GM23248 (cell line): ENCODE data around the gene RBPJ. TPM values are rescaled to one million over a fixed set of nuclear protein-coding genes. Genes with fewer than 3 reads are reported as not detected.

ENCODE experiments used
- DNase-seq: peaks from one replicate; pipeline ENCODE4 v3.0.0-alpha.2; 2015
- H2AFZ ChIP-seq: fragments of 200-600 bp; sonication (generic); 2 replicates; pipeline ENCODE4 v1.6.1; 2016; ENCODE audit warnings: antibody characterized with exemption
- H3F3A ChIP-seq: fragments of 200-600 bp; sonication (generic); 2 replicates; pipeline ENCODE4 v1.6.1; 2016; ENCODE audit warnings: mild to moderate bottlenecking, antibody characterized with exemption, mixed run types; ENCODE audit not compliant: insufficient read depth
- H3K27ac ChIP-seq: fragments of 200-600 bp; sonication (generic); 2 replicates; pipeline ENCODE4 v1.5.1; 2016; ENCODE audit warnings: mild to moderate bottlenecking
- H3K27me3 ChIP-seq: fragments of 200-600 bp; sonication (generic); replicated peaks from 2 replicates; pipeline ENCODE4 v1.6.1; 2016; ENCODE audit warnings: mild to moderate bottlenecking; ENCODE audit not compliant: insufficient read depth
- H3K36me3 ChIP-seq: fragments of 200-600 bp; sonication (generic); 2 replicates; pipeline ENCODE4 v1.6.1; 2016; ENCODE audit warnings: low read depth, mild to moderate bottlenecking
- H3K4me1 ChIP-seq: fragments of 200-600 bp; sonication (generic); 2 replicates; pipeline ENCODE4 v1.6.1; 2016; ENCODE audit warnings: mild to moderate bottlenecking; ENCODE audit not compliant: insufficient read depth
- H3K4me2 ChIP-seq: fragments of 200-600 bp; sonication (generic); one replicate; pipeline ENCODE4 v1.6.1; 2016; ENCODE audit warnings: mild to moderate bottlenecking; ENCODE audit not compliant: unreplicated experiment
- H3K4me3 ChIP-seq: fragments of 200-600 bp; sonication (generic); 2 replicates; pipeline ENCODE4 v1.5.1; 2016; ENCODE audit warnings: mild to moderate bottlenecking
- H3K79me2 ChIP-seq: fragments of 200-600 bp; sonication (generic); 2 replicates; pipeline ENCODE4 v1.6.1; 2016; ENCODE audit warnings: mild to moderate bottlenecking; ENCODE audit not compliant: insufficient read depth
- H3K9ac ChIP-seq: fragments of 200-600 bp; sonication (generic); 2 replicates; pipeline ENCODE4 v1.6.1; 2016; ENCODE audit warnings: mild to moderate bottlenecking
- H3K9me2 ChIP-seq: fragments of 200-600 bp; sonication (generic); 2 replicates; pipeline ENCODE4 v1.6.1; 2016; ENCODE audit warnings: mixed run types, mild to moderate bottlenecking, moderate library complexity; ENCODE audit not compliant: insufficient read depth
- H3K9me3 ChIP-seq: fragments of 200-600 bp; sonication (generic); one replicate; pipeline ENCODE4 v1.6.1; 2017; ENCODE audit warnings: low read depth
- H4K20me1 ChIP-seq: fragments of 200-600 bp; sonication (generic); 2 replicates; pipeline ENCODE4 v1.6.0; 2016; ENCODE audit not compliant: insufficient read depth
- EZH2 ChIP-seq: fragments of 200-600 bp; sonication (generic); IDR thresholded peaks from 2 replicates; pipeline ENCODE4 v1.6.1; 2018; ENCODE audit warnings: antibody characterized with exemption, mild to moderate bottlenecking; ENCODE audit not compliant: insufficient read depth, poor library complexity, severe bottlenecking
- EZH2phosphoT487 ChIP-seq: fragments of 200-600 bp; sonication (generic); IDR thresholded peaks from 2 replicates; pipeline ENCODE4 v1.6.1; 2018; ENCODE audit warnings: antibody characterized with exemption, moderate library complexity, mild to moderate bottlenecking, low read depth; ENCODE audit not compliant: insufficient read depth
- WGBS, 2 experiments: methylation state at CpG; one replicate each; pipeline ENCODE4 v1.1.6; 2015 to 2017; ENCODE audit warnings: low lambda C conversion rate in 2 of 2, low coverage in 1 of 2; ENCODE audit errors: missing lambda C conversion rate in 2 of 2; 5-methylcytosine and 5-hydroxymethylcytosine counted together
- in situ Hi-C: fragments of 300-500 bp; cut with MboI; formaldehyde crosslinking; loops from 2 replicates; pipeline ENCODE4 v1.15.0; 2020
- polyA plus RNA-seq: library from polyadenylated mRNA; unstranded; fragments of >200 nt; fragmentation: Nextera tagmentation; extraction: Ambion mirVana; gene quantifications from 2 replicates; pipeline ENCODE4 v1.2.1, GENCODE V29; 2016
- total RNA-seq: library from RNA; depleted of rRNA; stranded (reverse); fragments of >200 nt; shearing (Covaris generic); gene quantifications from 2 replicates; pipeline ENCODE4 v1.2.3, GENCODE V29; 2014

Gene RBPJ
- total and polyA plus RNA-seq, 2 experiments from 2014 or later = 70.7 to 85.4 TPM

GRCh38 chr4:26425953-26426352 lies 105.1 kb downstream of the RBPJ start:
- Histone ChIP-seq H3K4me1 (peaks cover 4% of the 10 kb centered on the region; the same call in 1 of the 2 replicates), H3K9ac (no peak overlapping the region), H3K9me2 (no peaks in the 10 kb centered on the region), H4K20me1 (no peaks in the 10 kb centered on the region), H3K36me3 (peaks cover 45% of the 10 kb centered on the region), H3K9me3 (no peaks in the 10 kb centered on the region), H3K4me2 (no peak overlapping the region), H3K27me3 (no peaks in the 10 kb centered on the region), H3K4me3 (no peak overlapping the region), H3K79me2 (peaks cover 12% of the 10 kb centered on the region; the same call in 1 of the 2 replicates), H2AFZ (no peak overlapping the region), H3F3A (no peaks in the 10 kb centered on the region), H3K27ac (no peak overlapping the region)
- in situ Hi-C loops = no loop called here
- 93 to 100% methylated on average over 1 of the region's 1 CpG for WGBS, 2 experiments
- TF ChIP-seq EZH2phosphoT487 = no peak
- TF ChIP-seq EZH2 = no peak
- DNase-seq = no peak

- Histone ChIP-seq H3K4me1 (no peaks in the 10 kb centered on the region), H3K9me3 (no peaks in the 10 kb centered on the region), H3K27me3 (no peaks in the 10 kb centered on the region), H3K4me2 (no peak overlapping the region), H3K9me2 (no peaks in the 10 kb centered on the region), H3K4me3 (no peak overlapping the region), H3K79me2 (peaks cover 12% of the 10 kb centered on the region; the same call in 1 of the 2 replicates), H3F3A (no peaks in the 10 kb centered on the region), H3K27ac (no peak overlapping the region), H4K20me1 (no peaks in the 10 kb centered on the region), H3K36me3 (peaks cover 45% of the 10 kb centered on the region), H3K9ac (no peak overlapping the region), H2AFZ (no peak overlapping the region)
- TF ChIP-seq EZH2 (no peak), EZH2phosphoT487 (no peak)
- no peak for DNase-seq
- in situ Hi-C loops = no loop called here
- WGBS, 2 experiments = 96 to 100% methylated on average over 4 of the region's 4 CpGs
Observed at GRCh38 chr4:26426892-26427291, 106.1 kb downstream of the RBPJ start.

- Histone ChIP-seq H3K4me3 (no peak overlapping the region), H3K36me3 (peaks cover 31% of the 10 kb centered on the region), H3K9me2 (no peaks in the 10 kb centered on the region), H3K9ac (no peak overlapping the region), H3K9me3 (no peaks in the 10 kb centered on the region), H3K4me1 (peaks cover 14% of the 10 kb centered on the region), H3K4me2 (no peak overlapping the region), H3F3A (no peaks in the 10 kb centered on the region), H4K20me1 (no peaks in the 10 kb centered on the region), H3K27ac (no peak overlapping the region), H3K27me3 (no peaks in the 10 kb centered on the region), H3K79me2 (no peaks in the 10 kb centered on the region; the same call in 1 of the 2 replicates), H2AFZ (no peak overlapping the region)
- TF ChIP-seq EZH2phosphoT487 (no peak), EZH2 (no peak)
- WGBS, 2 experiments = 81 to 83% methylated on average over 4 of the region's 4 CpGs
- no peak for DNase-seq
- in situ Hi-C loops = no loop called here
Observed at GRCh38 chr4:26429910-26430309, 109.1 kb downstream of the RBPJ start.

DNA sequence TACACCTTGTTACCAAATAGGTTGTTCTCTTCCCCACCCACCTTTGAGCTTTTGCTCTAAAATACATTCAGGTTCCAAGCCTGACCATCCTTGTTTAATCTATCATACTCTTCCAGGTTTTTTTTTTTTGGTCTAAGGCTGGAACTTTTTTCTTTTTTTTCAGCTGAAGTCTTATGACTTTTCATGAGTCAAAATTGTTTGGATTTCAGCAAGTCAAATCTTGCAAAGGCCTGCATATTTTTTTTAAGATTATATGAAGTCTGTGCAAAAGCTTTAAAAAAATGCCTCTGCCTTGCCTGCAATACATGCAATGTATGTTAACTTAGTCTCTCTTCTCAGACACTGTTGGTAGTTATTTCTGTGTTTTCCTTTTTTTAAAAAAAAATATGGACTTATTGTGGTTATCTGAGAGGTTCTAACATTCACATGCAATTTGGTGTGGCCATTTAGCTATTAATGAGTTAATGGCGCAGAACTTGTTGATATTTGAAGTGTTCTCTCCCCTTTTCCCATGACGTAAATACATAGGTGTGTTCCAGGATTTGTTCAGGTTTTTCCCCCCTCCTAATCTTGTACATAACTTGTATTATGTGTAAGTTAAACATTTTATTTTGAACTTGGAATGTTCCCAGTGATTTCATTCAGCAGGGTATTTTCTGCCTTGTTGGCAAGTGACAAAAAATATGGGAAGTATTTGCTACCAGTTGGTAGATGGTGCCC lies 110.8 kb downstream of the RBPJ start:
- H3K9ac ChIP-seq = no peak overlapping the region

More for the DNA sequence above, 110.8 kb downstream of the RBPJ start:
- 96 to 100% methylated on average over 2 of the region's 2 CpGs for WGBS, 2 experiments
- Histone ChIP-seq H2AFZ (no peak overlapping the region), H3K9me3 (no peaks in the 10 kb centered on the region), H3K4me1 (peaks cover 14% of the 10 kb centered on the region), H3K4me2 (no peak overlapping the region), H4K20me1 (no peaks in the 10 kb centered on the region), H3F3A (no peaks in the 10 kb centered on the region), H3K9me2 (no peaks in the 10 kb centered on the region), H3K36me3 (peaks cover 20% of the 10 kb centered on the region; the same call in 1 of the 2 replicates), H3K27ac (no peak overlapping the region), H3K4me3 (no peak overlapping the region), H3K79me2 (no peaks in the 10 kb centered on the region; the same call in 1 of the 2 replicates), H3K27me3 (no peaks in the 10 kb centered on the region)
- no peak for TF ChIP-seq EZH2
- no peak for TF ChIP-seq EZH2phosphoT487
- no peak for DNase-seq
- in situ Hi-C loops = no loop called here
